ENCODE measurements around the gene ABCB4.
"Not testable (repeated sequence)": the region's sequence is repeated elsewhere in the genome, so short reads cannot be mapped to it uniquely, and the experiment has no call there.

ABCB4 gene

DNA sequence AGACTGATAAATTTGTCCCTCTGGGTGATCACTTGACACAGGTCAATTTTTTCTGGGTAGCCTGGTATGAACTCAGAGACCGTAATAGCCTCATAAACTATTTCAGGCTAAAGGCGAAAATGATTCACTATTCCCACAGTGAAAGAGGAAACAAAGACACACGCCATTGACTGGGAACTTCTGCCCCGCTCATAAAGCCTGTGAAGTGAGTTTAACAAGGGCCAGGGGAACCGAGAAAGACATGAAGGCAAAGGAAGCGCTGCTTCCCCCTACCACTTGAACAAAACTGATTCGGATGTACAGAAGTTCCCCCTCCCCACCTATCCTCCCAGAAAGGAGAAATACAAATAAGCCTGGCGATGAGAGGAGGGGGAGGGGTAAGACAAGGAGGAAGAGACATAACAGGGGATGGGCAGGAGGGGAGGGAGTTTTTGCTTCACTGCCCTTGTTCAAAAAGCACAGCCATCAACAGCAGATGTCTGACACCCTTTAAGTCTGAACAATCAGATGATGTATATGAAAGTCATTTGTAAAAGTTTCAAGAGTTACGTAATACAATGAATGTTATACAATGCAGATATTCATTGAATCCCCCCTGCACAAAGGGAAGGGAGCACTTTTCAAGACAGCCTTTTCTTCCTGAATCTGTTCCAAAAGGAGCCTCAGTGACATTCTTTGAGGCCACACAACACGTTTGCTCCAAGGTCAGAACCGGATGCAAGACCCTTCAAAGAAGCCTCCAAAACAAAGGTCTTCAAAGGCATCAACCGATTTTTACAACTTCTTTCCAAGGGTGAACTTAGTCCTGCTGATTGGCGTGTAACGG is 734 bp downstream of the ABCB4 start:
- DNase-seq: peak; percentile 12

DNA sequence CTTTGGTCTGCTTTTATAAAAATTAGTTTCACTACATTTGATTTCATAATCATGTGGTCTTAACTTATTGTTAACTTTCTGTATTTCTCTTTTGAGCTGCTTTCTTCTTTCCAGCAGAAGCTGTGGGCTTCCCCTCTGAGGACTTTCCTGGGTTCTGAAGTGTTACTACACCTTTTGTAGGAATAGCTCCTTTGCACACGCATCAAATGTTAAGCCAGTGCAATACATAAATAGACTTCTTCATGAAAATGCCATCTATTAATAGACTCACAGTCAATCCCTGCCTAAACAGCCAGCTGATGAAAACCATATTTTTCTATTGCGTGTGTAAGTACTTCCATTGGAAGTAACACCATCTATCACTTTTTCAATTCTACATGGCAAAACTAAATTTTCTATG is 1.5 kb downstream of the ABCB4 start:
- DNase-seq: no peak

DNA sequence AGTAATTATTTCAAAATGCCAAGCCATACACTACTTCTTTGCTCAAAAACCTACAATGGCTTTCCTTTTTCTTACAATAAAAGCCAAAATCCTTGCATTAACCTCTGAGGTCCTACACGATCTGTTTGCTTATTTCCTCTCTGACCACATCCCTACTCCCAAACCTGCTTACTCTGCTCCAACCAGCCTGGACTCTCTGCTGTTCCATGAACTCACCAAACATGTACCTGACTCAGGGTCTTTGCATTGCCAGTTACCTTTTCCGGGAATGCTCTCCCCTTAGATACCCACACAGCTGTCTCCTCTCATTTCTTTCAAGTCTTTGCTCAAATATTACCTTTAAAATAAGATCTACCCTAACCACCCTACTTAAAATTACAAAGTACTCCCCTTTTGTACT is 2.3 kb downstream of the ABCB4 start:
- no peak for DNase-seq

DNA sequence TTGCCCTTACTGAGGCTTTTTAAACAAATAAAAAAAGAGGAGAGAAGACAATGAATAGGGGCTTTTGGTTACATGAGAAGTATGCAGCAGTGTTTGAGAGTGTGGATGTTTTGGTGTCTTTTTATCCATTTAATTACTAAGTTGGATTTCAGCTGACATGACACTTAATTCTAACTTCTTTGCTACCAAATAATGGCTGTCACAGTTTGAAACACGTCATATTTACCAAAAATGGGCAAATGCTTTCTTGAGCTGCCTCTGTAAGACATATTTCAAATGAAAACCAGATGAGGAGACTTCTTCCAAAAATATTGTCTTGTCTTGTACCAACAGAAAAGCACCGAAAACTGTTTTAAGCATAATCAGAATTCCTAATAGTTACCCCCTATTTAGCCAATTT is 4.0 kb downstream of the ABCB4 start:
- no peak for DNase-seq

DNA sequence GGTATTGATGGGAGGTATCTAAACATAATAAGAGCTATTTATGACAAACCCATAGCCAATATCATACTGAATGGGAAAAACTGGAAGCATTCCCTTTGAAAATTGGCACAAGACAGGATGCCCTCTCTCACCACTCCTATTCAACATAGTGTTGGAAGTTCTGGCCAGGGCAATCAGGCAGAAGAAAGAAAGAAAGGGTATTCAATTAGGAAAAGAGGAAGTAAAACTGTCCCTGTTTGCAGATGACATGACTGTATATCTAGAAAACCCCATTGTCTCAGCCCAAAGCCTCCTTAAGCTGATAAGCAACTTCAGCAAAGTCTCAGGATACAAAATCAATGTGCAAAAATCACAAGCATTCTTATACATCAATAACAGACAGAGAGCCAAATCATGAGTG is 6.3 kb downstream of the ABCB4 start:
- DNase-seq: not testable (repeated sequence)

DNA sequence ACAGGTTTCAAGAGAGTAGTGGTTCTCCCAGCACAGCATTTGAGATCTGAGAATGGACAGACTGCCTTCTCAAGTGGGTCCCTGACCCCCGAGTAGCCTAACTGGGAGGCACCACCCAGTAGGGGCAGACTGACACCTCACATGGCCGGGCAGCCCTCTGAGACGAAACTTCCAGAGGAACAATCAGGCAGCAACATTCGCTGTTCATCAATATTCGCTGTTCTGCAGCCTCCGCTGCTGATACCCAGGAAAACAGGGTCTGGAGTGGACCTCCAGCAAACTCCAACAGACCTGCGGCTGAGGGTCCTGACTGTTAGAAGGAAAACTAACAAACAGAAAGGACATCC is 10.0 kb downstream of the ABCB4 start:
- not testable (repeated sequence) for DNase-seq

DNA sequence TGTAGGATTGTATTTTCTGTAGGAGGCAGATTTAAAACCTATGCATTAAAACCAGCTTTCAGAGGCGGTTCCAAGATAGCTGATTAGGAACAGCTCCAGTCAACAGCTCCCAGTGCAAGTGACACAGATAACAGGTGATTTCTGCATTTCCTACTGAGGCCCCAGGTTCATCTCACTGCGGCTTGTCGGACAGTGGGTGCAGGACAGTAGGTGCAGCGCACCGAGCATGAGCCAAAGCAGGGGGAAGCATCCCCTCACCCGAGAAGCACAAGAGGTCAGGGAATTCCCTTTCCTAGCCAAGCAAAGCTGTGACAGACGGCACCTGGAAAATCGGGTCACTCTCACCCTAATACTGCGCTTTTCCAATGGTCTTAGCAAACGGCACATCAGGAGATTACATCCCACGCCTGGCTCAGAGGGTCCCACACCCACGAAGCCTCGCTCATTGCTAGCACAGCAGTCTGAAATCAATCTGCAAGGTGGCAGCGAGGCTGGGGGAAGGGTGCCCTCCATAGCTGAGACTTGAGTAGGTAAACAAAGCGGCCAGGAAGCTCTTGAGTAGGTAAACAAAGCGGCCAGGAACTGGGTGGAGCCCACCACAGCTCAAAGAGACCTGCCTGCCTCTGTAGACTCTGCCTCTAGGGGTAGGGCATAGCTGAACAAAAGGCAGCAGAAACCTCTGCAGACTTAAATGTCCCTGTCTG is 10.5 kb downstream of the ABCB4 start:
- DNase-seq: peak; percentile 15

DNA sequence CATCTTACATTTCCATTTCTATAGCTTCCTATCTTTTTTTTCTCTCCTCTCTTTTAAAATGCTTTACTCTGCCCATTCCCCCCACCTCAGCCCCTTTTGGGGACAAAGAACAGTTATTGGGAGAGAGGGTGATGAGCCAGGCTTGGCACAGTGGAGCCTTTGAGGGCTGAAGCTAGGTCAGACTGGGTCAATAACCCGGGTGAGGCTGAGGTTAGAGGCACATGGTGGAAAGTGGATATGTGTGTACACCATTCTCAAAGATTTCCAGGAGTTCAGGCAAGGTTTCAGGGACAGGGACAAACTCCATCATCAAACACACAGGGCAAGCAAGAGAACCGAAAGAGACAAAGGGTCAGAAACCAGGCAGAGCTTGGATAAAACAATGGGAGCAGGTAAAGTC is 11.5 kb downstream of the ABCB4 start:
- no peak for DNase-seq

DNA sequence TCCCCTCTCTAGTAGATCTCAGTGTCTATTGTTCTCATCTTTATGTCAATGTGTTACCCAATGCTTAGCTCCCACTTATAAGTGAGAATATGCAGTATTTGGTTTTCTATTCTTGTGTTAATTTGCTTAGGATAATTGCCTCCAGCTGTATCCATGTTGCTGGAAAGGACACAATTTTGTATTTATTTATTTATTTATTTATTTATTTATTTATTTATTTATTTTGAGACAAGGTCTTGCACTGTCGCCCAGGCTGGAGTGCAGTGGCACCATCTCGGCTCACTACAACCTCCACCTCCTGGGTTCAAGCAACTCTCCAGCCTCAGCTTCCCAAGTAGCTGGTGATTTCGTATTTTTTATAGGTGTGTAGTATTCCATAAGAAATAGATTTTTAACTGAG is 15.0 kb downstream of the ABCB4 start:
- DNase-seq: not testable (repeated sequence)

DNA sequence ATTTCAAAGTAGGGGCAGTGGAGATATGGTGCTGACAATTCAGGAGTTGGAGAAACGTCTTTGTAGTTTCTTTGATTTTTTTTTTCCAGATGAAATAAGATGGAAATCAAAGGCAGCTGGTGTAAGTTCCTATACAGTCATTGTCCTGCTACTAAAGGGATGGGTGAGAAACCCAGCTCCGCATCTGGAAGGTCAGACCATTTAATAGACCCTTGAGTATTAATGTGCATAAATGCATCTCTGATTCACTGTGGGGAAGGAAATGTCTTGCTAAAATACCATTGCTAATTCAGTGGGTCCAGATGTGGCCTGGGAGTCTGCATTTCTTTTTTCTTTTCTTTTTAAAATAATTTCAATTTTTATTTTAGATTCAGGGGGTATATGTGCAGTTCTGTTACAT is 15.5 kb downstream of the ABCB4 start:
- no peak for DNase-seq

DNA sequence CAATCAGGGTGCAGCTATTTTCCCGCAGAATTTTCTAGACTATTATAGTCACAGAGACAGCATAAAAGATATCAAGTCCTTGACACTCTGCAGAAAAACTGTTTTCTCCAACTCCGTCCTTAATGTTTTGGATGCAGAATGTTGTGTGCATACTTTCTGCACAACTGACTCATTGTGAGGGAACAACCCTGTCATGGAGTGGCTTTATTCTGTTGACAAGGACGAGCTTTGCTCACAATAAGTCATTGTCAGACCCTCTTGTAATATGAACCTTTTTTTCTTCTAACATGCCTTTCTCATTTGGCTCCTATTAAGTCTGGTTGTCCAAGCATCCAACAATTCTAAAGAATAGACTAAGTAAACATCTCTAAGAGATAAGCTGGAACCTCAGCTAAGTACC is 17.3 kb downstream of the ABCB4 start:
- DNase-seq: no peak

DNA sequence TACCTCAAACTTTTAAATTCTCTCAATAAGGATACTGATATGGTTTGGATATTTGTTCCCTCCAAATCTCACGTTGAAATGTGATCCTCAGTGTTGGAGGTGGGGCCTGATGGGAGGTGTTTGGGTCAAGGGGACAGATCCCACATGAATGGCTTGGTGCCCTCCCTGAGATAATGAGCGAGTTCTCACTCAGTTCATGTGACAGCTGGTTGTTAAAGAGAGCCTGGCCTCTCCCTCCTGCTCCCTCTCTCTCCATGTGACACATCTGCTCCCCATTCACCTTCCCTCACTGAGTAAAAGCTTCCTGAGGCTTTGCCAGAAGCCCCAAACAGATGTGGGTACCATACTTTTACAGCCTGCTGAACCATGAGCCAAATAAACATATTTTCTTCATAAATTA is 19.2 kb downstream of the ABCB4 start:
- peak; percentile 35 for DNase-seq

DNA sequence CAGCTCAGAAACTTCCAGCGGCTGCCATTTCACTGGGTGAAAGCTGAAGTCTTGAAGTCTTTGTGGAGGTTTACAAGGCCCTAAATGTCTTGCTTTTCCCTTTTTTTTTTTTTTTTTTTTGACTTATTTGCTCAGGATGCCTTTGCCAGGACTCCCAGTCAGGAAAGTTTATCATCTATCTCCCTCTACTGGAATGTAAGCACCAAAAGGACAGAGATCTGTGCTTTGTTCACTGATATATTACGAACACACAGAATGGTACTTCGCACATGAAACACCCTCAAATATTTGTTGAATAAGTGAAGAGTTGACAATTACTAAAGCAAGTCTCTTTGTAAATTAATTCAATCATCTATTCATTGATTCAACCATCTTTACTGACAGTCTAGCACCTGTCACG is 23.2 kb downstream of the ABCB4 start:
- no peak for DNase-seq

DNA sequence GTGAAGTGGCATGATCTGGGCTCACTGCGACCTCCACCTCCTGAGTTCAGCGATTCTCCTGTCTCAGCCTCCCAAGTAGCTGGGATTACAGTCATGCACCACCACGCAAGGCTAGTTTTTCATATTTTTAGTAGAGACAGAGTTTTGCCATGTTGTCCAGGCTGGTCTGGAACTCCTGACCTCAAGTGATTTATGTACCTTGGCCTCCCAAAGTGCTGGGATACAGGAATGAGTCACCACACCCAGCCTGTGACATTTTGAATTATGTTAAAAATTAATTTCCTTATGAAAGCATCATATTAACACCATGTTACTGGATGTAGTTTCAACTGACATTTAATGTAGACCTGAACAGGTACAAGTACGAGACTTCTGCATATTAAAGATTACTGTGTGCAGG is 24.3 kb downstream of the ABCB4 start:
- no peak for DNase-seq

DNA sequence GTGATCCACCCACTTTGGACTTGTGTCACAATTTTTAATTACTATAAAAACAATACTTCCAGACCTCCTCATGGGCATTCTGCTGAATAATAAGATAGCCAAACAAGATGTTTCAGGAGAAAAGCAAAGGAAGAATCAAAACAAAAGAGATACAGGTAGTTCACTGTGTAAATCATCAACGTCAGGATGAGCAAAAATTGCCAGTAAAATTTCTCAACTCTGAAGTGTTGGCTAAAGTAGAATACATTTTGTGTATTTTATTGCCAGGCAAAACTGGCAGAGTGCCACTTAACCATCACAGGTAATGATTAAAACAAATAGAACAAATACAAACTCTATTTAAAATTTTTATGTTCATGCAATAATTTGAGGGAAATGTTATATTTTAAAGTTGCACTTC is 24.8 kb downstream of the ABCB4 start:
- no peak for DNase-seq

DNA sequence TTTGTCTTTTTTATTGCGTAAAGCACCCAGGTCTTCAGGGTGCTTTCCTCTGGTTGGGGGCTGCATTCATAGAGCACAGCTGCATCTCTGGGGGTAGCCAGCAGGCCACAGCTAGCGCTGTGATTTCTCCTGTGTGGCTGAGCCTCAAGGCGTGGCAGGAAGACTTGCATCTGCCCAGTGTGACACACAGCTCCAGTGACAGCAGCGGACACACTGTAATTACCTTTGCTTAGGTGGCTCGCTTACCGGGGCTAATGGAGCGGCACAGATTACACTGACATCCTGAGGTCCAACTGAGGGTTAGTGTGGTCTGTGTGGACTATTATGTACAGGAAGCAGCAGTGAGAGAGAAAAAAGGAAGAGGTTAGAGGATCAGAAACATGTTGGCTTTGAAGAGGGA is 27.1 kb downstream of the ABCB4 start:
- peak; percentile 47 for DNase-seq

DNA sequence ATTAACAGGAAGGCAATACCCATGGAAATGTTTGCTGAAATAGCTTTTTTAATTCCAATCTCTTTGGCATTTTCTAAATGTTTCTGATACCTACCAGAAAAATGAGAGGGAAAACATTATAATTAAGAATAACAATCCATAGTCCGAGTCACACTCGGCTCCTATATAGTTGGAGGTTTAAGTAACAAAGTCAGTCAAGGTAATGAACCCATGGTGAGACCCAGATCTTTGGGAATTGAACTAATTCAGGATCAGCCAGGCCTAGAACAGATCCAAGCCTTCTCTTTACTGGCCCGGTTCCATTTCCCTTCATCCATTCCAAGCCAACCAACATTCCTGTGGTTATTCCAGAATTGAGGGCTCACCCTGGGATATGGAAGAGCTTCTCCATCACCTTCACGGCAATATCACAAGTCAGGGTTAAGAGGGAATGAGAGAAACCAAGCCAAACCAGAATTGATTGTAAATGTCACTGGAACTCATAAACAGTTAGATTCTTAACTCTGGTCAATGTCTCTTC is 28.3 kb downstream of the ABCB4 start:
- DNase-seq: no peak

DNA sequence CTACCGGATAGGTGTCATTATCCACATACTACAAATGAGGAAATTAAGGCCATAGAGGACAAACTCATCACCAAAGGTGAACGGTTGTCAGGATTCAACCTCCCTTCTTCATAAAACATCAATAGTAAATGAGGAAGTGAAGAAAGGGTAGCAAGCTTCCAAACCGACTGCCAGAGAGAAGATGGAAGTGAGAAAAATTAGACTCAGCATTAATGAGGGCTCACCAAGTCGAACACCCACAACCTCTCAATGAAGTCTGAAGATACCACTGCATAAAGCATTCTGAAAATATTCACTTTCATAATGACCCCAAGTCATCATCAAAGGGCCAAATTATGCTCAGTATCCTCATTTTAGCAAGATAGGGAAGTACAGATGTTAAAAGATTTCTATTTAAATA is 29.6 kb downstream of the ABCB4 start:
- no peak for DNase-seq

DNA sequence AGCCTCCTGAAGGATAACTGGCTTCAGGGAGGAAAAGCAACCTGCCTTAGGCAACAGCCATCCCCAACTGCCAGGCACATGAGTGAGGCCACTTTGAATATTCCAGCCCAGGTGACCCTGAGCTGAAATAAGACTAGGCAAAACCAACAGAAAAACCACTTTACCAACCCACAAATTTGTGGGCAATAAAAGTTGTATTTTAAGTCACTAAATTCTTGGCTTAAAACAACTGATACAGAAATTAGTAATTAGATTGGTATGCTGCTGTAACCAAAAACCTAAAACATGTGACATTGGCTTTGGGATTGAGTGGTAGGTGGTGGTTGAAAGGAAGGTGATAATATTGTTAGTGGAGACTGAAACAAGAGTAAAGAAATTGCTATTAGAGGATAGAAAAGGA is 39.9 kb downstream of the ABCB4 start:
- DNase-seq: no peak

DNA sequence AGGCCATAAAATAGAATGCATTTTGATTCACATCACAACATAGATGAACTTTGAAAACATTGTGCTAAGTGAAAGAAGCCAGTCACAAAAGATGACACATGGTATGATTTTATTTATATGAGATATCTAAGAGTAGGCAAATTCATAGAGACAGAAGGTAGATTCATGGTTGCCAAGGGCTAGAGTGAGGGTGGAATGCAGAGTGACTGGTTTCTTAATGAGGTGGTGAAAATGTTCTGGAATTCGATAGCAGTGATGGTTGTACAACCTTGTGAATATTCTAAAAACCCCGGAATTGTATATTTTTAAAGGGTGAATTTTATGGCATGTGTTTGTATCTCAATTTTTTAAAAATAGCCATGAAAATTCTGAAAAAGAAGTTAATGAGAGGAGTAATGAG is 42.9 kb downstream of the ABCB4 start:
- DNase-seq: no peak

DNA sequence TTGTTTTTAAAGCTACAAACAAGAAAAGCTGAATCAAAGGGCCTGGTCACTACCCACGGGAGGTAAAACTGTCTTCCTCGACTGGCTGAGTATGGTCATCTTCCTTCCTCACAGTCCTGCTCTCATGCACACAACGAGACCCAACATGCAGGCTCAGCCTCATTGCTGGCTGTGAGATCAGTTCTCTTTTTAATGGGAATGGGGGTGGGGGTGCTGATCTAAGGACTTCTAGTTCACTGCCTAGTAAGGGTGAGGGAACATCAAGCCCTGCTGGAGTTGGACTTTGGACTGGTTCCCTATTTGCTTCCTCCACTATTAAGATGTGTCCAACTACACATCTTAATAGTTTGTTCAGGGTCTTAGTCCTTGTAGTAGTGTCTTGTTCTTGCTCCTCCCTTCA is 48.2 kb downstream of the ABCB4 start:
- DNase-seq: no peak

DNA sequence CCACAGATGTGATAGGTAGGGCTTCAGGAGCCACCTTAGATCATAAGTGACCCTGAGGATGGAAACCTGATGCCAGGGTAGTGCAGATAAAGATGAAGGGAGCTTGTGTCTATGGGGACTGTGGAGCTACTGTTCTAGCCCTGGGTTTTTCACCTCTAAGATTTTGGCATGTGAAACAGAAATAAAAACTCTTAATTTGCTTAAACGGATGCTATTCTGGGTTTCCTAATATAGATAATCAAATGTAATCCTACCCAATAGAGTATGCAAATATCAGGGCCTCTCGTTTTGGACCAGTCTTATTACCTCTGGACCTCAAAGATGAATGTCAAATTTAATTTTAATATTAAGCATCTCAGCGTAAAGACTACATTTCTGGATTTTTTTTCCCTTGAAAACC is 49.3 kb downstream of the ABCB4 start:
- DNase-seq: no peak

DNA sequence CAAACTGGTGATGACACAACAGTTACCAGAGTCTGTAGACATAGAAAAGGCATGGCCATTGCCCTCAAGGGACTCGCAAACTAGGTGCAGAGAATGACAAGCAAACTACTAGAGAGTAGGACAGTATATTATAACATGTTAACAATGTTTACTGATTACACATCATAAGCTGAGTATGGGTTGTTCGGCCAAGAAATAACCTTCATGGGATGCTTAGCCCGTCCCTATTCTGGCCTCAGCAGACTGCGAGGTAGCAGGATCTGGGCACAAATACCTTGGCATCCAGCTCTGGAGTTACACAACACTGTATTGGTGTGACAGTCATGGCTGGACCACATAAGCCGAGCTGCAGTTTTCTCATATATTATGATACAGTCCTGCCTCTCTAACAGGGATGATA is 51.4 kb downstream of the ABCB4 start:
- no peak for DNase-seq

DNA sequence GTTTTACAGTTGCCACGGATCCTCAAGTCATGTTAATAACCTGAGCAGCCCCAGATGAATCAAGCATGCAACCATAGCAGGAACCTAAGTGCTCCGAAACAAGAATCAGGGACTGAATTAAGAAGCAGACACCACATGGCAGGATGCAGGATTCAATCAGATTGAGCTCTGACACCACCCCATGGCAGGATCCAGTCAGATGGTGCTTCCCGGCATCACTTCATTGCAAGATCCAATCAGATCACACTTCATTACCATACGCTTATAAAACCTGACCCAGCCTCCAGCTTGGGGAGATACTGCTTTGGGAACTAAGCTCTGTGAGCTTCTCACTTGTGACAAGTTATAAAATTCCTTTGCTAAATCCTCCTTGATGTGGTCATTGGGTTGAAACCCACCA is 55.3 kb downstream of the ABCB4 start:
- peak; percentile 15 for DNase-seq

Data from NCI-H82 (cell line).